ENCODE results near the gene DERA.
"Not testable (repeated sequence)": the region's sequence is repeated elsewhere in the genome, so short reads cannot be mapped to it uniquely, and the experiment has no call there.

Gene DERA

DNA sequence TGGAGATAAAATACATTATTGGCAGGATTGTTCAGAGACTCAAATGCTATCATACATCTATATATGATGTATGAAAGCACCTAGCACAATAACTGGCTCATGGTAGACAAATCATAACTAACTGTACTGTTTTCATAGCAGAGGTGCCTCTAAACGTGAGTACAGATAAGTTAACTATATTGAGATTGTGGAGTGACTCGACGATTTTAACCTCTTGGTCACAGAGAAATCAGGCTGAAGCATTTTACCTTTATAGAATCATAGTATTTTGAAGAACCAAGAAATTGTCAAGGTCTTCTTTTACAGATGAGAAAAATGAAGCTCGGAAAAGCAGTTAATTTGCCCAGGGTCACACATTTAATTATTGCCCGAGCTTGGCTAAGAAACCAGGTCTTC lies 666 bp upstream of the DERA start:
- Histone ChIP-seq H3K4me1 (ENCODE audit: control insufficient read depth, insufficient read depth, low read length) (peaks cover 30% of the 10 kb centered on the region), H3K4me2 (ENCODE audit: low read length) (peak overlapping the region; percentile 94), H3K9me3 (replicated peaks; ENCODE audit: low read length) (no peaks in the 10 kb centered on the region), H3K27me3 (ENCODE audit: control insufficient read depth, insufficient read depth, low read length) (no peaks in the 10 kb centered on the region), H3K4me3 (ENCODE audit: low read length) (no peak overlapping the region), H3K9ac (ENCODE audit: low read depth, low read length) (peak overlapping the region; percentile 94), H3K36me3 (ENCODE audit: insufficient read depth, low read length) (peaks cover 18% of the 10 kb centered on the region)

DNA sequence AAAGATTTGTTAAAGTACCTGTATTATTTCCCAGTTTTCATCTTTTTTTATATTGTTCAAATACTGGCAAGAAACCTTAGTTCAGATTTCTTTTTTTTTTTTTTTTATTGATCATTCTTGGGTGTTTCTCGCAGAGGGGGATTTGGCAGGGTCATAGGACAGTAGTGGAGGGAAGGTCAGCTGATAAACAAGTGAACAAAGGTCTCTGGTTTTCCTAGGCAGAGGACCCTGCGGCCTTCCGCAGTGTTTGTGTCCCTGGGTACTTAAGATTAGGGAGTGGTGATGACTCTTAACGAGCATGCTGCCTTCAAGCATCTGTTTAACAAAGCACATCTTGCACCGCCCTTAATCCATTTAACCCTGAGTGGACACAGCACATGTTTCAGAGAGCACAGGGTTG lies 799 bp downstream of the DERA start:
- H3K9ac ChIP-seq (ENCODE audit: low read depth, low read length) = peak overlapping the region; percentile 94
- peaks cover 30% of the 10 kb centered on the region for H3K4me1 ChIP-seq (ENCODE audit: control insufficient read depth, insufficient read depth, low read length)

DNA sequence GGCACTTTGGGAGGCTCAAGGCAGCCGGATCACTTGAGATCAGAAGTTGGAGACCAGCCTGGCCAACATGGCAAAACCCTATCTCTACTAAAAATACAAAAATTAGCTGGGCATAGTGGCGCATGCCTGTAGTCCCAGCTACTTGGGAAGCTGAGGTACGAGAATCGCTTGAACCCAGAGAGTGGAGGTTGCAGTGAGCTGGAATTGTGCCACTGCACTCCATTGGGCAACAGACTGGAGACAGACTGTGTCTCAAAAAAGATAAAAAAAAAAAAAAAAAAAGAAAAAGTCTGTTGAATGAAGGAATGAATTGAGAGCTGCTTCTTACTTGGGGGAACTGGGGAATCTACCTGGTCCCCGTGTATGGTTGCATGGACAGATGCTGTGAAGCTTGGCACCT lies 3.0 kb downstream of the DERA start:
- H3K27me3 ChIP-seq (ENCODE audit: control insufficient read depth, insufficient read depth, low read length); H3K9ac ChIP-seq (ENCODE audit: low read depth, low read length); H3K9me3 ChIP-seq (replicated peaks; ENCODE audit: low read length); H3K4me3 ChIP-seq (ENCODE audit: low read length); H3K4me2 ChIP-seq (ENCODE audit: low read length): not testable (repeated sequence)
- peaks cover 30% of the 10 kb centered on the region for H3K4me1 ChIP-seq (ENCODE audit: control insufficient read depth, insufficient read depth, low read length)
- H3K36me3 ChIP-seq (ENCODE audit: insufficient read depth, low read length) = peaks cover 10% of the 10 kb centered on the region

More for the DNA sequence above, 799 bp downstream of the DERA start:
- peak overlapping the region; percentile 94 for H3K4me2 ChIP-seq (ENCODE audit: low read length)
- peak overlapping the region; percentile 89 for H3K4me3 ChIP-seq (ENCODE audit: low read length)
- H3K27me3 ChIP-seq (ENCODE audit: control insufficient read depth, insufficient read depth, low read length); H3K36me3 ChIP-seq (ENCODE audit: insufficient read depth, low read length); H3K9me3 ChIP-seq (replicated peaks; ENCODE audit: low read length): not testable (repeated sequence)

DNA sequence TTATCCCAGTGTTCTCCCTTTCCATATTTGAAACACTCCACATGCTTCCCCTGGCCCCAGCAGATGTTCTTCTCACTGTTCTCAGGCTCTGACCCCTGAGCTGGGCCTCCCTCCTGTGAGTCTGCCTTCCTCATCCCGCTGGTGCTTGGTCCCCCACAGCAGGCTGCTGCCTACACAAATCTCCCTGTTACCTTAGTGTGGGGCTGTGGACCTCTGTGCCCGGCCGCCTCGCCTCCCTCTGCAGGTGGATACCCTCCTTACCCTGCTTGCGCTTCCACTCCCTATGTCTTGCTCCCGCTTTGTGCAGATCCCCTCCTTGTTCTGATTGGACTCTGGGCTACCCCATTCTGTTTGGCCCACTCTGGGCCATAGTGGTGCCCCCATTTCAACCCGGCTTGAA lies 6.9 kb downstream of the DERA start:
- H3K9ac ChIP-seq (ENCODE audit: low read depth, low read length) = no peak overlapping the region
- H3K4me1 ChIP-seq (ENCODE audit: control insufficient read depth, insufficient read depth, low read length) = peaks cover 6% of the 10 kb centered on the region
- no peaks in the 10 kb centered on the region for H3K9me3 ChIP-seq (replicated peaks; ENCODE audit: low read length)
- no peak overlapping the region for H3K4me2 ChIP-seq (ENCODE audit: low read length)
- no peaks in the 10 kb centered on the region for H3K27me3 ChIP-seq (ENCODE audit: control insufficient read depth, insufficient read depth, low read length)
- peaks cover 10% of the 10 kb centered on the region for H3K36me3 ChIP-seq (ENCODE audit: insufficient read depth, low read length)
- H3K4me3 ChIP-seq (ENCODE audit: low read length) = no peak overlapping the region

DNA sequence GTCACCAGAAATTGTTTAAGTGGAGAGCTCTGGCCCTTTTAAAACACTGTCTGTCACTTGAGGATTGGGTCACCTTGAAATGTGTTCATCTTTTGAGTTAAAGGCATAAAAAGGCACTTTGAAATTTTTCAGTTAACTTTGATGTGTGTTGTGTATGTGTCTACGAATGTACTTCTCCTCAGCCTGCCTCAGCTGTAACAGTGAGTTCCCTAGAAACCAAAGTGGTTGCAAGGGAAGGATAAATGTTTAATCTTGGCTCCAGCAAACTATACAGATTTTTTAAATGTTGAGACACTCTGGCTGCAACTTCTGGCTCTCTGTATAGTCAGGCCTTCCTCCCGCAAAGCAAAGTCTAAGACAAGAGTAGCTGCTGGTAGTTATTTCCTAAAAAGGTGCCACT lies 8.3 kb downstream of the DERA start:
- H3K36me3 ChIP-seq (ENCODE audit: insufficient read depth, low read length) = peaks cover 10% of the 10 kb centered on the region
- no peaks in the 10 kb centered on the region for H3K9me3 ChIP-seq (replicated peaks; ENCODE audit: low read length)

DNA sequence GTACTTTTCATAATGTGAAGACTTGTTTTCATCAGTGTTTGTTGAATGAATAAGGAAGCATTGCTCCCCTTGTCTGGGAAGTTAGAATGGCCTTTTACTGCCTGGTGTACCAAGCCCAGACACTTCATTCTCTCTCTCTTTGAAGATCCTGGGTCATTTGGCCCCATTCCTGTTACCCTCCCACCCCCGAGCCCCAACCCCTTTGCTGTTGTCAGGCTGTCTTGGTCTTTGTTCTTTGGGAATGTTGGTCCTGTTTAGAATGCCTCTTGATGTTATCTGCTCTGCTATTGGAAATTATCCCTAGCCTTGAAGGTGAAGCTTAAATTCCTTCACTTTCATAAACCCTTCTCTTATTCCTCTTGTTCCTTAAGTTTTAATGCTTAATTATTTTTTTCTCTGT lies 13.8 kb downstream of the DERA start:
- Histone ChIP-seq H3K4me2 (ENCODE audit: low read length) (no peak overlapping the region), H3K9ac (ENCODE audit: low read depth, low read length) (no peak overlapping the region), H3K9me3 (replicated peaks; ENCODE audit: low read length) (no peaks in the 10 kb centered on the region), H3K36me3 (ENCODE audit: insufficient read depth, low read length) (no peaks in the 10 kb centered on the region), H3K27me3 (ENCODE audit: control insufficient read depth, insufficient read depth, low read length) (no peaks in the 10 kb centered on the region), H3K4me3 (ENCODE audit: low read length) (no peak overlapping the region), H3K4me1 (ENCODE audit: control insufficient read depth, insufficient read depth, low read length) (peaks cover 28% of the 10 kb centered on the region)

More for the DNA sequence above, 8.3 kb downstream of the DERA start:
- H3K4me3 ChIP-seq (ENCODE audit: low read length) = no peak overlapping the region
- H3K27me3 ChIP-seq (ENCODE audit: control insufficient read depth, insufficient read depth, low read length) = no peaks in the 10 kb centered on the region
- H3K4me1 ChIP-seq (ENCODE audit: control insufficient read depth, insufficient read depth, low read length) = no peaks in the 10 kb centered on the region
- no peak overlapping the region for H3K4me2 ChIP-seq (ENCODE audit: low read length)
- no peak overlapping the region for H3K9ac ChIP-seq (ENCODE audit: low read depth, low read length)

DNA sequence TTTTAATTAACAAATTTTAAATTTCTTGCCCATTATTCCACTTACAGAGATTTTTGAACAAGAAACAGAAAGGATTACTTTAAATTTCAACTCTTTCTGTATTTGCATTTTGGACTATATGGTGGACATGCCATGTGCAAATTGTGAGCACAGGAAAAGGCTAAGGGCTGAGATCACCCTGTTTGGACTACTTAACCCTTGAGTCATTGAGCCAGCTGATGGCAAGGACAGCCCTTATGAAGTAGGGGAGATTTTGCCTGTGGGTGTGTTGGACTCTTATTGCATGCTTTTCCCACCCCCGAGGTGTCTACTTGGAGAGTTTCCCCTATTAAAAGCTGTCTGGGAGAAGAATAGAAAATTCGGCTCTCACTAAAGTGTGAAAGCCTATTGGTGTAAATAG lies 17.2 kb downstream of the DERA start:
- Histone ChIP-seq H3K4me1 (ENCODE audit: control insufficient read depth, insufficient read depth, low read length) (peaks cover 40% of the 10 kb centered on the region), H3K9ac (ENCODE audit: low read depth, low read length) (peak overlapping the region; percentile 49), H3K36me3 (ENCODE audit: insufficient read depth, low read length) (no peaks in the 10 kb centered on the region), H3K27me3 (ENCODE audit: control insufficient read depth, insufficient read depth, low read length) (no peaks in the 10 kb centered on the region), H3K4me2 (ENCODE audit: low read length) (peak overlapping the region; percentile 75), H3K4me3 (ENCODE audit: low read length) (peak overlapping the region; percentile 40), H3K9me3 (replicated peaks; ENCODE audit: low read length) (no peaks in the 10 kb centered on the region)

DNA sequence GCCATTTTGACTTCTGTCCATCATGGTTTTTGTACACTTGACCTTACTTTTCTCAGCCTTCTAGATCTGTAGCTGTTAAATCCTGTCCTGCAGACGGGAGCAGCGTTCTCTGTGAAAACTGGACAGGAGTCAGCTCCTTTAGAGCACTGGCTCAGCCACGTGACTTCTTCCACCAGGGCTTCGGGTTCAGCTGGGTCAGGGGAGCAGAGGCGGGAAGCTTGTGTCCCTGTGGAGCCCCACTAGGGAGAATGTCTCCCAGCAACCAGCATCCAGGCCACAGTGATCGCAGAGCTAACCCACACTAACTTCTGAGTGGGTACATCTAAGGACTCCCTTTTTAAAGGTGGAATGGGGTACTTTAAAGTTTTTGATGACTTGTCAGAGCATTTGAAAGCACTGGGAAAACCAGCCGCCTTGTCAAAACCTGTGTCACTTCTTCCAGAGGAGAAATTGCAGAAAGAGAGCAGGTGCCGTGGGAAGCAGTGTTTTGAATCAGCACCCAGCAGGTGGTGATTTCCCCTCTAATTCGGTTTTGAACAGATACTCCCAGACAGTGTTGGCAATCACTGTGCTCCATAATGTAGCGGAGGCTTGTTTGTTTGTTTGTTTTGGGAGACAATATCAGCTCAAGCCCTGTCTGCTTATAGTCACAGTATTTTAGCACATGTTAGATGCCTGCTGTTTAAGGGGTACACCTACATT lies 17.9 kb downstream of the DERA start:
- peak overlapping the region; percentile 40 for H3K4me3 ChIP-seq (ENCODE audit: low read length)
- no peaks in the 10 kb centered on the region for H3K36me3 ChIP-seq (ENCODE audit: insufficient read depth, low read length)
- peaks cover 40% of the 10 kb centered on the region for H3K4me1 ChIP-seq (ENCODE audit: control insufficient read depth, insufficient read depth, low read length)

DNA sequence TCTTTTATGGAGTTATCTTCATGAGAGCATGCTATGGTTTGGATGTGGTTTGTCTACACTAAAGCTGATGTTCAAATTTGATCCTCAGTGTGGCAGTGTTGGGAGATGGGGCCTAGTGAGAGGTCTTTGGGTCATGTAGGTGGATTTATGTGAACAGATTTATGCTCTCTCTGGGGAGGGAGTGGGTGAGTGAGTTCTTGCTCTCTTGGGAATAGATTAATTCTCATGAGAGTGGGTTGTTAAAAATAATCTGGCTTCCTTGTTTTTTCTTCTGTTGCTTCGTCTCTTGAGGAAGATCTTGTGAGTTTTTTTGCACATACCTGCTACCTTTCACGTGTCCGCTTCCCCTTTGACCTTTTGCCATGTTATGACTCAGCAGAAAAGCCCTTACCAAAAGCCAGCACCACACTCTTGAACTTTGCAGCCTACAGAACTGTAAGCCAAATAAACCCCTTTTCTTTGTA lies 20.5 kb downstream of the DERA start:
- H3K9ac ChIP-seq (ENCODE audit: low read depth, low read length) = no peak overlapping the region
- H3K4me3 ChIP-seq (ENCODE audit: low read length) = no peak overlapping the region
- no peak overlapping the region for H3K4me2 ChIP-seq (ENCODE audit: low read length)
- no peaks in the 10 kb centered on the region for H3K36me3 ChIP-seq (ENCODE audit: insufficient read depth, low read length)
- peaks cover 40% of the 10 kb centered on the region for H3K4me1 ChIP-seq (ENCODE audit: control insufficient read depth, insufficient read depth, low read length)
- H3K9me3 ChIP-seq (replicated peaks; ENCODE audit: low read length) = no peaks in the 10 kb centered on the region
- H3K27me3 ChIP-seq (ENCODE audit: control insufficient read depth, insufficient read depth, low read length) = no peaks in the 10 kb centered on the region

More for the DNA sequence above, 17.9 kb downstream of the DERA start:
- Histone ChIP-seq H3K27me3 (ENCODE audit: control insufficient read depth, insufficient read depth, low read length) (no peaks in the 10 kb centered on the region), H3K9ac (ENCODE audit: low read depth, low read length) (peak overlapping the region; percentile 49), H3K4me2 (ENCODE audit: low read length) (peak overlapping the region; percentile 75), H3K9me3 (replicated peaks; ENCODE audit: low read length) (no peaks in the 10 kb centered on the region)

DNA sequence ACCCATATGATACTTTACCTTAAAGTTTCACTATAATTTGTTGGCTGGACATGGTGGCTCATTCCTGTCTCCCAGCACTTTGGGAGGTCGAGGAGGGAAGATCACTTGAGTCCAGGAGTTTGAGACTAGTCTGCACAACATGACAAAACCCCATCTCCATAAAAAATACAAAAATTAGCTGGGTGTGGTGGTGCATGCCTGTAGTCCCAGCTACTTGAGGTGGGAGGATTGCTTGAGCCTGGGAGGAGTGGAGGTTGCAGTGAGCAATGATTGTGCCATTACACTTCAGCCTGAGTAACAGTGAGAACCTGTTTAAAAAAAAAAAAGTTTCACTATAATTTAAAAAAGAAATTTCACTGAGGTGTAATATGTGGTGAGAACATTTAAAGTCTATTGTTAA lies 21.2 kb downstream of the DERA start:
- Histone ChIP-seq H3K4me3 (ENCODE audit: low read length) (no peak overlapping the region), H3K36me3 (ENCODE audit: insufficient read depth, low read length) (no peaks in the 10 kb centered on the region), H3K4me2 (ENCODE audit: low read length) (no peak overlapping the region), H3K9me3 (replicated peaks; ENCODE audit: low read length) (no peaks in the 10 kb centered on the region), H3K9ac (ENCODE audit: low read depth, low read length) (no peak overlapping the region), H3K4me1 (ENCODE audit: control insufficient read depth, insufficient read depth, low read length) (peaks cover 38% of the 10 kb centered on the region), H3K27me3 (ENCODE audit: control insufficient read depth, insufficient read depth, low read length) (no peaks in the 10 kb centered on the region)

DNA sequence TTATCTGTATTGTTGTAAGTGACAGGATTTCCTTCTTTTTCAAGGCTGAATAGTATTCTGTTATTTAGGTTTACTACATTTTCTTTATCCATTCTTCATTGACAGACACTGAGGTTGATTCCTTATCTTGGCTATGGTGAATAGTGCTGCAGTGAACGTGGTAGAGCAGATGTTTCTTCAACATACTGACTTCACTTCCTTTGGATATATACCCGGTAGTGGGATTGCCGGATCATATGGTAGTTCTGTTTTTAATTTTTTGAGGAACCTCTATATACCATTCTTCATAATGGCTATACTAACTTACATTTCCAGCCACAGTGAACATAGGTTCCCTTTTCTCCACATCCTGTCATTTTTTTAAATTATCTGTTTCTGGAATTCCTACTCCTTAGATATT lies 21.8 kb downstream of the DERA start:
- Histone ChIP-seq H3K4me1 (ENCODE audit: control insufficient read depth, insufficient read depth, low read length) (peaks cover 32% of the 10 kb centered on the region), H3K9ac (ENCODE audit: low read depth, low read length) (no peak overlapping the region), H3K36me3 (ENCODE audit: insufficient read depth, low read length) (no peaks in the 10 kb centered on the region), H3K4me2 (ENCODE audit: low read length) (no peak overlapping the region), H3K27me3 (ENCODE audit: control insufficient read depth, insufficient read depth, low read length) (no peaks in the 10 kb centered on the region), H3K4me3 (ENCODE audit: low read length) (no peak overlapping the region), H3K9me3 (replicated peaks; ENCODE audit: low read length) (no peaks in the 10 kb centered on the region)

DNA sequence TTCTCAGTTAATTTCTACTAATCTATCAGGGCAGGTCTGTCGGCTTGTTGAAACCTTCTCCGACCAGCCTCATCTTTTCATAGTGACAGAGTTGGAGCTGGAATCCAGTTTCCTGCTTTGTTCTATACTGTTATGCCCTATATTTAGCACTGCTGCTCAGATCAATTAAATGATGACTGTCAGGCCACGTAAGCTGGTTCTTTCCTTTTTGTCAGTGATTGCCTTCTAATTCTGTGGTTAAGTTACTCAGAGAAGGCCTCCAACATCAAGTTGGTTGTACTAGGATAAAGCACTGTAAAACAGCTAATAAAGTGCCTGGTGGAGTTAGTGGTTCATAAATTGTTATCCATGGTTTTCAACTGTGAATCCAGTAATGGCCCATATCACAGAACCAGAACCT lies 22.6 kb downstream of the DERA start:
- H3K4me2 ChIP-seq (ENCODE audit: low read length) = no peak overlapping the region

More for the DNA sequence above, 22.6 kb downstream of the DERA start:
- no peaks in the 10 kb centered on the region for H3K36me3 ChIP-seq (ENCODE audit: insufficient read depth, low read length)
- H3K4me3 ChIP-seq (ENCODE audit: low read length) = no peak overlapping the region
- no peaks in the 10 kb centered on the region for H3K9me3 ChIP-seq (replicated peaks; ENCODE audit: low read length)
- no peak overlapping the region for H3K9ac ChIP-seq (ENCODE audit: low read depth, low read length)
- no peaks in the 10 kb centered on the region for H3K27me3 ChIP-seq (ENCODE audit: control insufficient read depth, insufficient read depth, low read length)
- peaks cover 24% of the 10 kb centered on the region for H3K4me1 ChIP-seq (ENCODE audit: control insufficient read depth, insufficient read depth, low read length)
